Raji (cell line): Measurements from ENCODE around the gene SLC22A31.

Source experiments
- POLR2A ChIP-seq: IDR thresholded peaks from 2 replicates; pipeline ENCODE4 v1.6.1; 2011; ENCODE audit warnings: low read depth, low read length, control low read depth; ENCODE audit not compliant: insufficient read depth

Gene SLC22A31

DNA sequence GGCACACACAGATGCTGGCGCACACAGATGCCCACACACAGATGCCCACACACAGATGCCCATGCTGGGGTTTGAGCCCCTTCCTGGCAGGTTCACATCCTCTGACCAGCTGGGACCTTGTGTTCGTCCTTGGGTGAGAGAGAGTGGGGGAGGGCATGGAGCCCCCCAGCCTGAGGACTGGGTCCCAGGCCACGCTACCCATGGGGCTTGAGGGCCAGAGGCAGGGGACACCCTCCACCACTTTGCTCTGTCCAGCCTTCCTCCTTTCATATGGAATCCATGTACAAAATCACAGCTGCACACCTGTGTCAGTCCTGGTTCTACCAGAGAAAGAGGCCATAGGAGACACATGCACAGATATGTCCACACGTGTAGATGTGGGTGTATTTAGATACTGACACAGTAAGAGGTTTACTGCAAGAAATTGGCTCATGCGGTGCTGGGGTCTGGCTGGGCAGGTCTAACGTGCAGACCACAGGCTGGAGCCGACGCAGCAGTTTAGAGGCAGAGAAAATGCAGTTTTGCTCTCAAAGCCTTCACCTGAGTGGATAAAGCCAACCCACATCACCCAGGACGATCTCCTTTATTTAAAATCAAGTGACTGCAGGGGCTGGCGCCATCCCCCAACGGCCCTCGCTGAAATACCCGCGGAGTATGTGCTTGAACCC lies 10.8 kb downstream of the SLC22A31 start:
- no peak for TF ChIP-seq POLR2A

GRCh38 chr16:89187770-89188392 lies 12.5 kb downstream of the SLC22A31 start:
- TF ChIP-seq POLR2A = no peak

- TF ChIP-seq POLR2A = no peak
These were observed 13.1 kb downstream of the SLC22A31 start for GRCh38 chr16:89187032-89187769.

DNA sequence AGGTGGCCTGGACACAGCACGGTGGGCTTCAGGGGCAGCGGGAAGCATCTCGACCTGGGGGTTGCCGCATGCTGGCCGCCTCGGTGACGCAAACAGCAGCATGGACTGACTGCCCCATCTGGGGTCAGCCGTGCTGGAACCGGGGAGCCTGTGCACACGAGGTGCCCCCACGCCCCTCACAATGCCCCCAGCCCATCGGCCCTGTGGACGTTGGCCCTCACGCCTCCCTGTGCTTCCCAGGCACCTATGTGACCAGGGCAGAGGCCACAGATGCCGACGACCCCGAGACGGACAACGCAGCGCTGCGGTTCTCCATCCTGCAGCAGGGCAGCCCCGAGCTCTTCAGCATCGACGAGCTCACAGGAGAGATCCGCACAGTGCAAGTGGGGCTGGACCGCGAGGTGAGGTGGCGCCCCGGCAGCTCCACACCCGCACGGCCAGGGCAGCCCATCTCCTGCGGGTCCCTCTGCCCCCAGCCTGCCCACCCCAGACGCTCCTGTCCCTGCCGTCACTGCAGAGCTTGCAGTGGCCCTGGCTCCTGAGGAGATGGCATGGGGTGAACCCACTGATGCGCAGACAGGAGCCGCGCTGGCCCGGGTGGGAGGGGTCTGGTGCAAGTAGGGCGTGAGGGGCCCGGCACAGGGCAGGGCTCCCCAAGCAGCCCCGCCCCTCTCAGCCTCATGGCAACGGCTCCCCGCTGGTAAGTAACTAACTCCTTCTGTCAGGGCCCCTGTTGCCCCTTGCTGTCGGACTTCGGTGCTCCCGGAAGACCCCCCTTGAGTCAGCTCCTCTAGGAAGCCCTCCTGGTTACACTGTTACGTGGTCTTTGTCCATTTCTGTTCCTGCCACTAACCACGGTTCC lies 15.2 kb downstream of the SLC22A31 start:
- TF ChIP-seq POLR2A = no peak

DNA sequence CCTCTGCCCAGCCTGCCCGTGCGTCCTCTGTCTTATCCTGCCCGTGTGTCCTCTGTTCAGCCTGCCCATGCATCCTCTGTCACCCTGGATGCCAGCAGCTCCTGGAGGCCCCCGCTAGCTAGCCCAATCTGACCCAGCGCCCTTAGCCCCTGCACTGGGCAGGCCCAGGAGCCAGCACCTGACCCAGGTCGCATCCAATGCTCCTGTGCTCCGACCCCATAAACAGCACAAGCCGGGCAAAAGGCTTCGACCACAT lies 15.7 kb downstream of the SLC22A31 start:
- TF ChIP-seq POLR2A = no peak

DNA sequence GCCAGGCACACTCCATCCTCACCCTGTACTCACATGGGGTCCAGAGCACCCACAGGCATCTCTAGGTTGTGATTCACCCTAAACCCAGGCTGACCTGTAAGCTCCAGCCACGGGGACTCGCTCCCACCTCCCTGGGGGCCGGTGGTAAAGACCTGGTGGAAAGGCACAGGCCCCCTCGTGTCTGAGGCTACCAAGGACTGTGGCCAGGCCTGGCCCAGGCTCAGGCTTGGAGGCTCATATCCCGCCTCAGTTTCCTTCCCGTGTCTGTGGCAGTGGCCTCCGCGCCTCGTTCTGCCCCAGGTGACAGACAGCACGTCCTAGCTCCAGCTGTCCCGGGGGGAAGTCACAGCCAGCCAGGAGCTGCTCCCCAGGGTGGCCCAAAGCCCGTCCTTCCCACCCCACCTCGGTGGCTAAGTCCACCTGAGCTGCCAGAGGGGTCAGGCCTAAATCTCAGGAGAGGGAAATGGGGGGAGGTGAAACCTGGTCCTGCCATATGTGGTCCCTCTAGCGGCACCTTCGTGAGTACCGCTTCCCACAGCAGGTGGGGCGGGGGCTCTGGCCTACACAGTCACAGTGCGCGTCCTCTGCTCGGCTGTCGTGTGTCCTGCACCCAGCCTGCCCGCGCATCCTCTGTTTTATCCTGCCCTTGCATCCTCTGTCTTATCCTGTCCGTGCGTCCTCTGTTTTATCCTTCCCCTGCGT lies 16.2 kb downstream of the SLC22A31 start:
- TF ChIP-seq POLR2A = no peak

DNA sequence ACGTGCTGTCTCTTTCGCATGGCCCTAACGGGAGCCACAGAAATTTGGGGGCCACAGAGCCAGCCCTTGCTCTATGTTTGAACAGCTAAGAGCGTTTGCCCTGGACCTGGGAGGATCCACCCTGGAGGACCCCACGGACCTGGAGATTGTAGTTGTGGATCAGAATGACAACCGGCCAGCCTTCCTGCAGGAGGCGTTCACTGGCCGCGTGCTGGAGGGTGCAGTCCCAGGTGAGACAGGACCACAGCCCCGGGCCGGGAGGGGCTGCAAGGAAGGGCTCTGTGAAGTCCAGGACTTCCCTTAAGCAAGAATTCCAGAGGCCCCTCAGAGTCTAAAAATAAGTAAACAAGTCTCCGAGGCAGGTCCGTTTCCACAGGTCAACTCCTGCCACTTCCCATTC lies 16.9 kb downstream of the SLC22A31 start:
- no peak for TF ChIP-seq POLR2A

DNA sequence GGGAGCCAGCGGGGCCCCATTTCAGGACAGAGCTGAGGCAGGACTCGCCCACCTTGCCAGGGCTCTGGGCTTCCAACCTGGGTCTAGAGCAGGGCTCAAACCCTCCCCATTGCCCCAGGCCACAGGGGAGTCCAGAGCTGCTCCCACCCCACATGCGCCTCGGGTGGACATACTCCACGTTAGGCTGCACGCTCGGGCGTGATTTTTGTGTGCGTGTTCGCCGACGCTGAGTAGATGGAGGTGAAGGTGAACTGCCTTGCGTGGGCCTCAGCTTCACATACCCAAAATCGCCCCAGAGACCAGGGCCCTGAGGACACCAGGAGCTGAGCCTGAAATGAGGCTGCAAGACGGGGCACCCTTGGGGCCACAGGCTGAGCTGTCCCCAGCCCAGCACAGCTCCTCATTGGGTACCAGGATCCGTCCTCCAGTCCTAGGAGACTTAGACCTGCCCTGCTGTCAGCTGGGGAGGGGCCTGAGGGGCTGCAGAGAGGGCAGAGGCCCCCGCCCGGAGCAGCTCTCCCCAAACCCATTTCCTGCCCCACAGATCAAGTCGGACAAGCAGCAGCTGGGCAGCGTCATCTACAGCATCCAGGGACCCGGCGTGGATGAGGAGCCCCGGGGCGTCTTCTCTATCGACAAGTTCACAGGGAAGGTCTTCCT lies 20.6 kb downstream of the SLC22A31 start:
- TF ChIP-seq POLR2A = no peak

DNA sequence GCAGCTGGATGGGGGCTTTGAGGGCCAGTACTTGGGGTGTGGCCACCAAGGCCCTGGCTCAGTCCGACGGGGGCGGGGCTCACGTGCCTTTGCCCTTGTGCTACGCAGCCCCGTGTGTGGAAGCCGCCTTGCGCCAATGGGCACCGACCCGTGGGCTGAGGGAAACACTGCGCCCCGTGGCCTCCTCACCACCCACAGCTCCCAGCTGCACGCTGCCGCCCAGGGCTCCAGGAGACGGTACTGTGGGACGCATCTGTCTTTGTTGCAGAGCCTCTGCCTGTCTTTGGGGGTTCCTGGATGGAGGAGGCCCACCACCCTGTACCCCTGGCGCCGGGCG lies 21.2 kb downstream of the SLC22A31 start:
- TF ChIP-seq POLR2A = no peak

DNA sequence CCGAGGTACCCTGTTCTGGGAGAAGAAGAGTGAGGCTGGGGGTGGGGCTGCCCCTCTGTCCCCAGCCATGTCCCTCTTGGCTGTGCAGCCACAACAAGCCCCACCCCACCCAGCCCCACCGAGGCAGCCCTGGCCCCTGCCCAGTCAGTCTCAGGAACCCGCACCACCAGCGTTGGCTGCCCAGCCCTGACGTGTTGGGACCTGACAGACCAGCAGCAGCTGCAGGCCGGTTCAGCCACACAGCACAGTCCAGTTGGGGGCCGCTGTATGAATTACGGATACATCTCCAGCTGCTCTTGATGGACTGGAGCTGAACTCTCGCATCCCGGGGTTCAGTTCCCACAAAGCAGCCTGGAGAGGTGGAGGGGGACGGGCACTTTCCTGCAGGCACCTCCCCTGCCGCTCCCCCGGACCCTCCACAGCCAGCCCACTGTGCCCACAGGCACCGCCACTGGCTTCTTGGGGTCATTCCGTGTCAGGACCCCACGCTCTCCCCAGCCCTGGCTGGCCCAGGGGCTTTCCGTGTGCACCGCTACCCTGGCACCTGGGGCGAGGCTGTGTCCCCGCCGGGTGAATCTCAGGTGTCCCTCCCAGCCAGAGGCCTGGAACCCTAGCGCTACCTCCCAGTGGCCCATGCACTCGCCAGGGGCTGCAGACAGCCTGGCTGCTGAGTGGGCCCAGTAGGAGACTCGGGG lies 21.7 kb downstream of the SLC22A31 start:
- no peak for TF ChIP-seq POLR2A

- no peak for TF ChIP-seq POLR2A
These were observed 22.8 kb downstream of the SLC22A31 start for GRCh38 chr16:89177501-89177900.

DNA sequence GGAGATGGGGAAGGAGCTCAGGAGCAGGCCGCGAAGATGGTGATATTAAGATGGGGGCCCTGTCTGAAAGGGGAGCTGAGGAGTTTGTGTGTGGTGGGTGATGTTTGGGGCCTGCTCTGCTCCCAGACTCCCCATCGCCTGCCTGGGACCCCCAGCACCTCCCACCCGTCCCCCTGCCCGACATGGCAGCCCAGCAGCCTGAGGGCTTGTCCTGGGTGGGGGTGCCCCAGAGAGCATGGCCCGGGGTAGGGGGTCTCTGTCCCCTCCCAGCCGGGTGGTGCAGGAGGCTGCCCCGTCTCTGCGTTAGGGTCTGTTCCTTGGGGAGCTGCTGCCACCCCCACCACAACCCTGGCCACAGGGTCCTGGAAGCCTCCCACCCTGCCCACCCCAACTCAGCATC lies 23.6 kb downstream of the SLC22A31 start:
- no peak for TF ChIP-seq POLR2A

- TF ChIP-seq POLR2A = no peak
These were observed 24.1 kb downstream of the SLC22A31 start for GRCh38 chr16:89176147-89176690.
